Activated naive CD8-positive, alpha-beta T cell treated with anti-CD3 and anti-CD28 coated beads, Interleukin-2, amount 50 U/mL, for 16 hours (primary cell): ENCODE results near the gene FNDC3A.

Experiments
- DNase-seq: peaks from one replicate; pipeline ENCODE4 v3.0.0-alpha.2; 2020; ENCODE audit warnings: low read depth, low spot score

The FNDC3A gene

DNA sequence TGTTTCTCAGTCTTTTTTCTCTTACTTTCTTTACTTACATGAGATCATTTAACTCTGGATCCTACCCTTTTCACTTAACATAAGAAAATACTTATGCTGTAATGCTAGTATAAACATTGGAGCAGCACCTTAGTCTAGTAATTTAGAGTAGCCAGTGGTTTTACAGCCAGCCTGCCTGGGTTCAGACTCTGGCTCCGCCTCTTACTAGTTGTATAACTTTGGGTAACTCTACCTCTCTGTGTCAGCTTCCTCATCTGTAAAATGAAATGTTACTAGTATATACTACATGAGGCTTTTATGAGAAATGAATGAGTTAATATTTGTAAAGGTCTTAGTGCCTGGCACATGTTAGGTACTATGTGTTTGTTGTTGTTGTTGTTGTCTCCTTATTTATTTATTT is 277.6 kb downstream of the FNDC3A start:
- DNase-seq, result no peak

DNA sequence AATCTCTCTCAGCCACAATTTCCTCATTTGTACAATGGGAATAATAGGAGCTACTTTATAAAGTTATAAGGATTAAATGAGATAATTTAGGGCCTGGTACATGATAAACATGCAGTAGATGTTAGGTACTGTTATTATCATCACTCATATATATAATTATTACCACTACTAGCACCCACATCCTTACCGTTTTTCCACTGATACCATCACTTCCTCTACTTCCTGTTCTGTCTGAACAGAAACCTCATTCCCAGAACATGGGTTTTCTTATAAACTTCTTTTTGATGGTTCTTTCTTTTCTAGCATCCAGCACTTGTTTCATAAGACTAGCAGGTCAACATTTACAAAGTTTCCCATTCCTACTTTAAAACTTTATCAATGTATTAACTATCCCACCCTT is 278.3 kb downstream of the FNDC3A start:
- no peak for DNase-seq

DNA sequence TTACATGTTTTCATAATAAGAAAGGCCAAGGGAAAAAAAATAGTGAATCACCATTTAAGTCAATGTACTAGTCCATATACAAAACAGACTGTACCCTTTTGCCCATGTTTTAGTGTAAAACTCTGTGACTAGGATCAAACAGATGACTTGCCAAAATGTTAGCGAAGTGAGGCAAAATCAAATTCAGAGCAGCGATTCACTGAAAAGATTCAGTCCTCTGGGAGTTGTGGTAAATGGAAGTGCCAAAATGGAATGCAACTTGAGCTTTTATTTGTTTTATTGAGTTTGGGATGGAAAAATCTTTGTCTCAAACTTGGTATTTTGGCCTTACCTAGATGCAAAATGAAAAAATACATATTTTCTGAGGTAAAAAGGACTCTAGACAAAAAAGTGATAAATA is 281.1 kb downstream of the FNDC3A start:
- DNase-seq, result no peak

DNA sequence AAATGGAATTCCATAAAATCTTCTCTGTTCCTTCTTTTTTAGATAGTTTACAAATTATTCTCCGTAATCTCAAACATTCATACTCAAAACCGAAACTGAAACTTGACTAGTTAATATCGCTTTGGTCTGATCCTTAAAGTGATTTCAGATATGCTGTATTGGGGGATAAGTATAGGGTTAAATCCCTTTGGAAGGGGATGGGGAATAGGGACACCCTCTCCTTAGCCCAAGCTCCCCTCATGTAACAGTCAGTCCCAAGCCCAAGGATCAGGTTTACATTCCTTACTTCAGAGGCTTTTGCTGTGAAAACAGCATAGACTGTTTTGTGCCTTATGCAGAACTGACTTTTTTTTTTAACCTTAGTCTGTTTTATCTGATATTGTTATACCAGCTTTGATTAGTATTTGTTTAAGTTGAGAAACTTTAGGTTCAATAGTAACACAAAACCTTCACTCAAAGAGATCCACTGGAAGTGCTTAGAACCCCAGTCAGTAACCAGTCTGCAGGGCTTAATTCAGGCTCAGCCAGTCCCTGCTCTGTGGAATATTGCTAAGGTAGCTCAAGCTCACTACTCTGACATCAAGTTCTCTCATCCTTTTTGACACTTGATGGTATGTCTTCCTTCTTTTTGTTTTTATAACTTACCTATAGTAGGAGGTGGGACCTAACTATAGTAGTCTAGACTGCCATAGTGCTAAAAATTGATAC is 282.5 kb downstream of the FNDC3A start:
- DNase-seq, result no peak
